Stimulated activated naive CD4-positive, alpha-beta T cell (primary cell): ENCODE measurements around the gene COX7B2.

Experiments used
- DNase-seq, 6 experiments: peaks; one replicate each; lab custom pipeline; 2025; lab: John Stamatoyannopoulos, UW

The COX7B2 gene

DNA sequence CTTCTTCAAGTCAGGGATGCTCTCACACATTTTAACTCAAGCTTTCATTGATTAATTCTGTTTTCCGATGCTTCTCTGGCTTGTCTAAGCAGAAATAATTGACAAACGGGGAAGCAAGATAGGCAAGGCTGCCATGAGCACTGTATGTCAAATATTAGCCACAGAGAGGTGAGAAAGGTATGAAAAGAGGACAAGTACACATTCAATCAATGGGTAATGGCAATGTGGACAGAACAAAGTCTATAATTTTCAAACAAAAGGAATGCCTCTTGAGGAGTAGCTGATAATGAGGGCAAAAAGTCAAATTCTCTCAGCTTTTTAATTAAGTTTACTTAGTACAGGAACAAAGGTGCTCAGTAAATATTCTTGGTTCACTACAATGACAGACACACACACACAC, 19.6 kb downstream of the COX7B2 start:
- no peak for DNase-seq

DNA sequence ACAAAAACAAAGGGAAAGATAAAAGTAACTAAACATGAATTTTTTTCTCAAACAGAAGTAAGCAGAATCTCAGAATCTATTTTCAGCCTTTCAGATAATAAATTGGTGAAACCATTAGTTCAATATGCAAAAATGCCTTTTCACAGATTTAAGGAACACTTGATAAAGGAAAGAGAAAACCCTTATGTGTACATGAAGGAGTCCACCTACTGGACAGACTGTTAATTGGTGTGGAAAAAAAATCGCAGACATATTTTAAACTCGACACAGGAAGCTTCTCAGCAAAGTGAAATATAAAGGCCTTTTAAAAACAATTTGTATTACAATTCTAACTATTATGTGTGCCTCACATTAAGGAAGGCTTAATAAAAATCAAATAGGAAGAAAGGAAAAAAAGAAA, 22.3 kb downstream of the COX7B2 start:
- DNase-seq, result no peak

DNA sequence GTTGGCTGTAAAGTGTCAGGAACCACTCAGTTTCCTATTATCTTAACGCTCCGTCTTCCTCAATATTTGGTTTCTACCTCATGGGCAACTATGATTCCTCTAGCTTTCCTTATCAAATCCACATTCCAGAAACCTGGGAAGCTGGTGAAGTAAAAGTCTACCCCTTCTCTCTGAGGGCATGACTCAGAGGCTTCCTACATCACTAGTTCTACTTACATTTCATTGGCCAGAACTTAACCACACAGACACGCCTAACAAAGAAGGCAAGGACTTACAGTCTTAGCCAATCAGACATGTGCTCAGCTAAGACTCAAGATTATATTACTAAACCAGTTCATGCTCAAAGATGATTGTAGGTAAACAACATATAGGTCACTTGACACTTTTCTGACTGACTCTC, 30.4 kb downstream of the COX7B2 start:
- no peak for DNase-seq

DNA sequence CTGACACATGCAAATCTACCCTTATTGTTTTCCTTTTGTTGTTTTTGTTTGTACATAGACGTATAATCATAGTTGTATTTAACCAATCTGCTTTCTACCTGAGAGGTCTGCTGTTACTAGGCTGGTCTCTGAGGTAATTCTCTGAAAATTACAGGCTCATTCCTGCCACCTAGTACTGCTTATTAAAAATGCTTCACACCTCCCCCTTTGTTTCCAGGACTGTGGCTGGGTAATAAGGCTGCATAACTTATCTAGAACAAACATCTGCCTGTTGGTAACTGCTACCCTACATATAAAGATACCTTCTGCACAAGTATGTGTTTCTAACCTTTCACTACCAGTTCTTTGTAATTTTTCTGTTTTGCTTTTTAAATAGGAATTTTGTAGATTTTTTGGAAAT, 34.2 kb downstream of the COX7B2 start:
- DNase-seq, result no peak

DNA sequence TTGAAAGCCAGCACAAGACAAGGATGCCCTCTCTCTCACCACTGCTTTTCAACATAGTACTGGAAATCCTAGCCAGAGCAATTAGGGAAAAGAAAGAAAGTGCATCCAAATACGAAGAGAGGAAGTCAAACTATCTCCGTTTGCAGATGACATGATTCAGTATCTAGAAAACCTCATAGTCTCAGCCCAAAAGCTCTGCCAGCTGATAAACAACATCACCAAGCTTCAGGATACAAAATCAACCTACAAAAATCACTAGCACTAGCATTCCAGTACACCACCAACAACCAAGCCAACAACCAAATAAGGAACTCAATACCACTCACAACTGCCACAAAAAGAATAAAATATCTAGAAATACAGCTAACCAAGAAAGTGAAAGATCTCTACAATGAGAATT, 38.6 kb downstream of the COX7B2 start:
- DNase-seq, result no peak

DNA sequence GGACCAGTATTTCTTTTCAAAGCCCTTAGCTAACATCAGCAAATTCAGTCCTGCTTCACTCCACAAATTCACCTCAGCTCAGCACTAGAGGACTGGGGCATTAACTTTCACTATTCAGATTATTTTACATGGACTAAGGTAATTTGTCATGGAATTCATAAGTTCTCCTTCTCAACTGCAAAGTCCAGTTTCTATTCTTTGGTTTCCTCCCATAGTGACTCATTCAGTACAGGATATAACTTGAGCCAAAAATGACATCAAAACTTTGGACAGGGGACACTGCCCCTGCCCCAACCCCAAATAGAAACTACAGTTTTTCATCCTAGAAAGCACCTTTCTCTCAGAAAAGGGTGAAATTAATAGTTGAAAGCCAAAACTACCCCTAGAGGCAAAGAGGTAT, 52.7 kb downstream of the COX7B2 start:
- DNase-seq, result no peak

DNA sequence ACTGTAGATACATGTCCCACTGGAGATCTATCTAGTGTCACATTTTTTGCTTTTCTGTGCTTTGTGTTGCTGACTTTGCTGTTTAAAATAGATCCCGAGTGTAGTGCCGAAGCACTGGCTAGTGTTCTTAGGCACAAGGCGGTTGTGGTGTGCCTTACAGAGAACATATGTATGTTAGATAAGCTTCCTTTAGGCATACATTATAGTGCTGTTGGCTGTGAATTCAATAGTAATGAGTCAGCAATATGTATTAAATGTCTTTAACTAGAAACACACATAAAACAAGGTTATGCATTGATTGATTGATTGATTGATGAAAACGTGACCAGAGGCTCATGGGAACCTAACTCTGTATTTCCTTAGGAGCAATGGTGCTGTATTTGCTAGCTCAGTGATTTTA, 56.2 kb downstream of the COX7B2 start:
- DNase-seq, result no peak

DNA sequence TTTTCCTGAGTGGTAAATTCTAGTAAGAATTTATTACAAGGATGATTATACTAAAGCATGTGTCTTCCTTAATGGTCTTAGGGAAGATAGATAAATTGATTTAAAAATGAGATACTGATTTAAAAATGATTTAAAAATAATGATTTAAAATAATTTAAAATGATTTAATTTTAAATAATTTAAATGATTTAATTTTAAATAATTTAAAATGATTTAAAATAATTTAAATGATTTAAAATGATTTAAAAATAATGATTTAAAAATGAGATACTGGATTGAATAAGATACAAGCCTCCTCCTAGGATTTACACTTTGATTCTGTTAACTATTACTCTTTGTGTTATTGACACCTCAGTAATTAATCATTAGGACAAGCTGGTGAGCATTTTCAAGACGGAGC, 59.0 kb downstream of the COX7B2 start:
- DNase-seq, result no peak

DNA sequence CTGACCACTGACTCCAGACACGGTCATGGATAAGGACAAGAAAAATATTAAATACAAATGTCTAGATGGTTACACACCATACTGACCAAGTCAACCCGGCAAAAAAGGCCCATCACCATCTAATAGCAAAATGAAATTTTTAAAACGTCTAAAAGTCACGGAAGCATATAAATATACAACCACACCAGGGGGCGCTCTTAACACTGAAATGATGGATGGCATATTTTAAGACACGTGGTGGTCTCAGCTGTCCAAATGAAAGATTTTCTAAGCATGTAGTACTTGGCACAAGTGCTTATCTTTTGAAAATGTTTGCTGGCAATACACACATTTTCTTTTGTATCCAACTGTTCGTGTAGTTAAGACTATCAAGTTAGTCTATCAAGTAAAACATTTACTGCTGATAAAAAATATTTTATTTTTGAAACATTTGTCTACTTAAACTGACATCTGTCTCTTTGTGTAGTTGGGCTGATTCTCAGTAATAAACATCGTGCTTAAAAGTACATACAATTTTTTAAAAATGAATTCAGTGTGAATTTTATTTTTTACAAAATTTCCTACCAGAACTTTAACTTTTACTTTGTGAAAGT, 64.6 kb downstream of the COX7B2 start:
- peak in 1 of 6 experiments; percentile 12 for DNase-seq

DNA sequence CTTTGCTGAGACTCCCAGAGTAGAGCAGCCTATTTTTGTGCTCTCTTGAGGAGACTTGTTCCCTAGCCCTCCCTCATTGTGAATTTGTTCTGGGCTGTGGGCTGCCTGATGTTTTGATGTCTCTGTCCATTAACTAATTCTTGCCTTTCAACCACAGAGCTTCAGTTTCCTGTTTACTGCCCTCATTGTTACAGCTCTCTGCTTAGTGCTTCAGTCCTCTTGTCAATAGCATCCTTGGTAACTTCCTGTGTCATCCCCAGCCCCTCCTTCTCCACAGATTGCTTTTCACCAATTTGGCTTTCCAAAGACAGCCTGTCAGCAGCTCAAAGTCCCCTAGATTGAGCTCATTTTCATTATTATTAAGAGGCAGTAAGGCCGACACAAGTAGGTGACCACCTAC, 69.9 kb downstream of the COX7B2 start:
- DNase-seq, result no peak

DNA sequence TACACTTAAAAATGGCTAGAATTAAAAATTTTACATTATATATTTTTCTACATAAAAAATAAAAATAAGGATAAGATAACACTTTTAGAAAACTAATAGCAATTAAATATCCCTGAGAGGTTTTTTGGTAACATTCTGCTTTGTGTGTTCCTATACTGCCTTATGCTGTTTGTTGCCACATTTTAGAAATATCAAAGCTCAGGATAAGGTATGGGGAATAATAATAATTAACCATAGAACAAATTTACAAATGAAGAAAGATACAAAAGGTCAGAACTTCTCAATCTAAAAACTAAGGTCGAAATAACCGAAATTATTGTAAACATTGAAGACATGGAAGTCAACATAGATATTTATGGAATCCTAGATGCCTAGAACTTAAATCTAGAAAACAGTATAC, 71.4 kb downstream of the COX7B2 start:
- no peak for DNase-seq

DNA sequence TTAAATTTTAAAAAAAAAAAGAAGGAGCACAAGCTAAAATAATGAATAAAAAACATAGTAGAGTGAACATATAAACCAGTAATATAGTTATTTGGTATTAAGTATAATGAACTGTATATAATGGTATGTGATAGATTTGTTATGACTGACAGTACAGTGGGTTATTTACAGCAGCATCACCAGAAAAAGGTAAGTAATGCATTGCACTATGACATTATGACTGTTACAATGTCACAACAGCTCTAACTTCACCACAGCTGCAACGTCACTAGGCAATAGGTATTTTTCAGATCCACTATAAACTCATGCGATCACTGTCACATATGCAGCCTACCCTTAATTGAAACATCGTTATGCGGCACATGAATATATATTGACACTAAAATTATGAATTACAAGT, 72.5 kb downstream of the COX7B2 start:
- no peak for DNase-seq

DNA sequence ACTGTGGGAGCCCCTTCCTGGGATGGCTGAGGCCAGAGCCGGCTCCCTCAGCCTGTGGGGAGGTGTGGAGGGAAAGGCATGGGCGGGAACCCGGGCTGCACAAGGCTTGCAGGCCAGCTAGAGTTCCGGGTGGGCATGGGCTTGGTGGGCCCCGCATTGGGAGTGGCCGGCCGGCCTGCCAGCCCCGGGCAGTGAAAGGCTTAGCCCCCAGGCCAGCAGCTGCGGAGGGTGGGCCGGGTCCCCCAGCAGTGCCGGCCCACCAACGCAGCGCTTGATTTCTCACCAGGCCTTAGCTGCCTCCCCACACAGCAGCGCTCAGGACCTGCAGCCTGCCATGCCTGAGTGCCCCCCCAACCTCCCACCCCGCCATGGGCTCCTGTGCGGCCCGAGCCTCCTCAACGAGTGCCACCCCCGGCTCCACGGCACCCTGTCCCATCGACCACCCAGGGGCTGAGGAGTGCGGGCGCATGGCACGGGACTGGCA, 78.0 kb downstream of the COX7B2 start:
- DNase-seq, result no peak

DNA sequence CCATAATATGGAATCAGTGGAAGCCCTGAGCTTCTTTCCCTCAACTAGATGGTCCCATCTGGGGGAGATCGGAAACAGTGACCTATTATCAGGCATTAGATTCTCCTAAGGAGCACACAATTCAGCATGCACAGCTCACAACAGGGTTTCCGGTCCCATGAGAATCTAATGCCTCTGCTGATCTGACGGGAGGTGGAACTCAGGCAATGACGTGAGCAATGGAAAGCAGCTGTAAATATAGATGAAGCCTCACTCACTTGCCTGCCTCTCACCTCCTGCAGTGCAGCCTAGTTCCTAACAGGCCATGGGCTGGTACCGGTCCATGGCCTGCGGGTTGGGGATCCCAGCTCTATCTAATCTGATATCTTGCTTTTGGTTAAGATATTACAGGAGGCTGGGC, 88.9 kb downstream of the COX7B2 start:
- DNase-seq, result no peak

DNA sequence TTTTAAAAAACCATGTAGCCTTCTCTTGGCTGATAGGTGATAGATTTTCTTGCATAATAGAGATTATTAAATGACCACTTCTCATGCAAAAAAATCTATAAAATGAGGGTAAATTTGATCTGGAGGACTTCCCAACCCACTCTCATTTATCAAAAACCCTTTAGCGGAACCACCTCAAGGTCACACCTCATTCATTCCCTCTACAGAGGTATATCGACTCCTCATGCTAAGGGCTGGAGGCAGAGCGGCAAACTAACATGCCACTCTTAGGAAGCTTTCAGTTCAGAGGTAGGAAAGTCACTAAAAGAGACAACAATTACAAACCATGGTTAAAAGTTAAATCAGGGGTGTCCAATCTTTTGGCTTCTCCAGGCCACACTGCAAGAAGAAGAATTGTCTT, 90.0 kb downstream of the COX7B2 start:
- no peak for DNase-seq

DNA sequence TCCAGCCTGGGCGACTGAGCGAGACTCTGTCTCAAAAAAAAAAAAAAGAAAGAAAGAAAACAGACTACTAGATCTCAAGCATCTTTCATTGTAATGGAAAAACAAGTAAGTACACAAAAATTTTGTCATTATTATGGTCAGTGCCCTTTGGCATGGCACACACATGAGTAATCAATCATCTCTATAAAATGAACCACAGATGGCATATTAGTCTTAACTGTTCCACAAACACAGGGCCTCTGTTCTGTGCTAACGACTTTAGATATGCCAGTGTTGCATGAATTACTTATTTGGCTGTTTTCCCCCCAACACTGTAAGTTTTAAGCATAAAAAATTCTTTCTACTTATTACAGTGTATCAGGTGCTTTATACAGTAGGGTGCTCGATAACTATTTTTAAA, 90.4 kb downstream of the COX7B2 start:
- DNase-seq, result no peak

DNA sequence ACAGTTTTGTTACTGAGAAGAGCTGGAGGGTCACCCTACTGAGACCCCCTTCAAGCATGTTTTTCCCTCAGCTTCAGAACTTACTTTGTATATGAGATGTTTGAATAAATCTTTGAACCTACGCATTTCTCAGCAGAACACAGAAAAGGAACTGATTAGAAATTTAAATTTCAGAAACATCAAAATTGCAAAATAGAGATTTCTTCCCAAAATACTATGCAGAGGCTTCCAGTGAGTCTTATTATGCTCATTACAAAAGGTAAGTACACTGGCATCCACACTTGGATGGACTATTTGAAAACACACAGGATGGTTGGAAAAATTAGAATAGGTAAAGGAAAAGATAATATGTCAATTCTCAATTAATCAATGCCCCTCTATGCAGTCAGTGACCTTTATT, 91.2 kb downstream of the COX7B2 start:
- DNase-seq, result no peak

DNA sequence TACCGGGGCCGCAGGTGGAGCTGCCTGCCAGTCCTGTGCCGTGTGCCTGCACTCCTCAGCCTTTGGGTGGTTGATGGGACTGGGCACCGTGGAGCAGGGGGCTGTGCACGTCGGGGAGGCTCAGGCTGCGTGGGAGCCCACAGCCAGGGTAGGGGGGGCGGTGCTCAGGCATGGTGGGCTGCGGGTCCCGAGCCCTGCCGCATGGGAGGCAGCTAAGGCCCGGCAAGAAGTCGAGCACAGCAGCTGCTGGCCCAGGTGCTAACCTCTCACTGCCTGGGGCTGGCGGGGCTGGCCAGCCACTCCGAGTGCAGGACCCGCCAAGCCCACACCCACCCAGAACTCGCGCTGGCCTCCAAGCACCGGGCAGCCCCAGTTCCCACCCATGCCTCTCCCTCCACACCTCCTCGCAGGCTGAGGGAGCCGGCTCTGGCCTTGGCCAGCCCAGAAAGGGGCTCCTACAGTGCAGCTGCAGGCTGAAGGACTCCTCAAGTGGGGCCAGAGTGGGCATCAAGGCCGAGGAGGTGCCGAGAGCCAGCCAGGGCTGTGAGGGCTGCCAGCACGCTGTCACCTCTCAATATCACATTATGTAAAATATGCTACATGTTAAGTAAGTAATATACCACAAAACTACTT, 104.1 kb downstream of the COX7B2 start:
- peak in 1 of 6 experiments; percentile 1 for DNase-seq

DNA sequence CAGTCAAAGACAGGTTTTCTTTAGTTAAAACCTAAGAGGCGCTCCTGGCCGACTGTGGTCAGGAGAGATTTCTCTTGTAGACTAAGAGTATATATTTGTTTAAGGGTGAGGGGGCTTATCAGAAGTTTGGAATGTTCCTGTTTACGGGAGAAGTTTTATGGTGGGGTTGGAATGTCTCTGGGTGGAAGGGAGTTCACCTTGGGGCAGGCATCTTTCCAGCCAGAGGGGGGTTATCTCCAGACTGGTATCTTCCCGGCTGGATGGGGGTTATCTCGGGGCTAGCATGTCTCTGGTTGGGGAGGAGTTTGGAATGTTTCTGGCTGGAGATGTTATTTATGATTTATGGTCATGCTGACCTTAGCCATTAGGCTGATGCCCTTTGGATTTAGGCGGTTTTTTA, 116.0 kb downstream of the COX7B2 start:
- no peak for DNase-seq

DNA sequence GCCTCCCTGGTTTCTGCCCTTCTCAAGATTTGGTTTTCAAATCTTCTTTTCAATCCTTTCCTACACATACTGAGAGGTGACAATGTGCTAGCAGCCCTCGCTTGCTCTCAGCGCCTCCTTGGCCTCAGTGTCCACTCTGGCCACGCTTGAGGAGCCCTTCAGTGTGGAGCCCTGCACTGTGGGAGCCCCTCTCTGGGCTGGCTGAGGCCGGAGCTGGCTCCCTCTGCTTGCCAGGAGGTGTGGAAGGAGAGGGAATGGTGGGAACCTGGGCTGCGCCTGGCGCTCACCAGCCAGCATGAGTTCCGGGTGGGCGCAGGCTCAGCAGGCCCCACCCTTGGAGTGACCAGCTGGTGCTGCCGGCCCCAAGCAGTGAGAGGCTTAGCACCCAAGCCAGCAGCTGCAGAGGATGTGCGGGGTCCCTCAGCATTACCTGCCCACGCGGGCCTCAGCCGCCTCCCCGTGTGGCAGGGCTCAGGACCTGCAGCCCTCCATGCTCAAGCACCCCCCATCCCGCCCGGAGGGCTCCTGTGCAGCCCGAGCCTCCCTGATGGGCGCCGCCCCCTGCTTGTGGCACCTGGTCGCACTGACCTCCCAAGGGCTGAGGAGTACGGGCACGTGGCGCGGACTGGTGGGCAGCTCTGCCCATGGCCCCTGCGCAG, 127.5 kb downstream of the COX7B2 start:
- no peak for DNase-seq

DNA sequence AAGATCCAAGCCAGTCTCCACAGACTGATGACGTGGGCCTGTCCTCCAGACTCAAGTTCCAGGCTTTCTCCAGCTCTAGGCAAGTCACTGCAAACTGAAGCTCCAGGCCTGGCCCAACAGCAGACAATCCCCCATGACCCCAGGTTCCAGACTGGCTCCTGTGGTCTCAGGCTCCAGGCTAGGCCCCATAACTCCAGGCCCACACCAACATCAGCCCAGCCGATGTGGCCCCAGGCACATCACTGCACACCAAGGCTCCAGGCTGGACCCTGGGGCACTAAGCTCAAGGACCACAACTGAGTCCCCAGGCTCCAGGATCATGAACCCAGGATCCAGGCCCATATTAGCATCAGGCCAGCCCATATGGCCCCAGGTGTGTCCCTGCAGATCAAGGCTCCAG, 143.6 kb downstream of the COX7B2 start:
- DNase-seq, result no peak

DNA sequence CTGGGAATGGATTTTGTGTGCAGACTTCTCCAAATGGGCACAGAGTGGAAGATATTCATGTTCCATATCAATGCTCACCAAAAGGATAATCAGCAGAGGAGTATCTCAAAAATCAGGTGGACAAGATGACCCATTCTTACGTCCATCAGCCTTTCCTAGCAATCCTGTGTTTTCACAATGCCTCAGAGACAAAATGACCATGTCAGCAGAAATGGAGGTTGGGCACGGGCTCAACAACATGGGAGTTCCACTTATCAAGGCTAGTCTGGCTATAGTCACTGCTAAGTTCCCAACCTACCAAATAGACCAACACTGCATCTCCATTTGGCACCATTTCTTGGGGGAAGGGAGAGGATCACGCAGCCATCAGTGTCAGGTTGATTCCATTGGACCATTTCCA, 179.0 kb downstream of the COX7B2 start:
- no peak for DNase-seq

DNA sequence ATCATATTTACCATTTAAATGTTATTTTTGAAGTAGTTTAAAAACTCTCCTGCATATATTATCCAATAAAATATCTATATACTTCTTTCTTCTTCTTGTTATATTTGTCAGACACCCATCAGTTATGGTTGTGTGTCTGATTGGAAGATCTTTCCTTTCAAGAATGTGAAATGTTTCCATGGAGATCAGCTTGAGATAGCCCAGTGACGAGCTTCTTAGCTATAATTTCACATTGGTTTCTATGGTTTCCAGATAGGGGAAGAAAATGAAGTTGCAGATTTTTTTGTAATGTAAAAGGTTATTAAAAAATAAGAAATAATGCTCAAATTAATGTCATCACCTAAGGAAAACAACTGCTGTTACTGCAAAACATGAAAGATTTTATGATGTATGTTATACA, 189.0 kb downstream of the COX7B2 start:
- DNase-seq, result no peak

DNA sequence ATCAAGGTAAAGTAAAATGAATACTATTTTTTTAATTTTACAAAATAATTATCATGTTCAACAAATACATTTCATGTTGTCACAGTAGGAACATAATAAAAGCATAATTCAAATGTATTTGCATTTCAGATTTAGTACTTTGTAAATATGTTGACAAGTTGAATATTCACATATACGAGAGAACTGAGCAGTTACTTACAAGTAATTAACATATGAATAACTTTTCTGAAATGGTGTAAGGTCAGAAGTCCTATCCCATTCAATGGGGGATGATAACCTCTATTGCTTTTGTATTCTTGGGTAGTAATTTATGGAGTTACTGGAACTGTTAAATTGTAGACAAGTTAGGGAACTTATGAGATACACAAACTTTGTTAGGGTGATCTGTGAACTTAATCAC, 191.1 kb downstream of the COX7B2 start:
- no peak for DNase-seq
